GM21529 (cell line): ENCODE results near the gene ZNF439.
"Not testable (repeated sequence)": the region's sequence is repeated elsewhere in the genome, so short reads cannot be mapped to it uniquely, and the experiment has no call there.

ENCODE experiments used
- ATAC-seq: cut with Tn5 transposase; IDR thresholded peaks from one replicate; pipeline ENCODE4 v1.9.1; 2021; ENCODE audit not compliant: unreplicated experiment

ZNF439 gene

DNA sequence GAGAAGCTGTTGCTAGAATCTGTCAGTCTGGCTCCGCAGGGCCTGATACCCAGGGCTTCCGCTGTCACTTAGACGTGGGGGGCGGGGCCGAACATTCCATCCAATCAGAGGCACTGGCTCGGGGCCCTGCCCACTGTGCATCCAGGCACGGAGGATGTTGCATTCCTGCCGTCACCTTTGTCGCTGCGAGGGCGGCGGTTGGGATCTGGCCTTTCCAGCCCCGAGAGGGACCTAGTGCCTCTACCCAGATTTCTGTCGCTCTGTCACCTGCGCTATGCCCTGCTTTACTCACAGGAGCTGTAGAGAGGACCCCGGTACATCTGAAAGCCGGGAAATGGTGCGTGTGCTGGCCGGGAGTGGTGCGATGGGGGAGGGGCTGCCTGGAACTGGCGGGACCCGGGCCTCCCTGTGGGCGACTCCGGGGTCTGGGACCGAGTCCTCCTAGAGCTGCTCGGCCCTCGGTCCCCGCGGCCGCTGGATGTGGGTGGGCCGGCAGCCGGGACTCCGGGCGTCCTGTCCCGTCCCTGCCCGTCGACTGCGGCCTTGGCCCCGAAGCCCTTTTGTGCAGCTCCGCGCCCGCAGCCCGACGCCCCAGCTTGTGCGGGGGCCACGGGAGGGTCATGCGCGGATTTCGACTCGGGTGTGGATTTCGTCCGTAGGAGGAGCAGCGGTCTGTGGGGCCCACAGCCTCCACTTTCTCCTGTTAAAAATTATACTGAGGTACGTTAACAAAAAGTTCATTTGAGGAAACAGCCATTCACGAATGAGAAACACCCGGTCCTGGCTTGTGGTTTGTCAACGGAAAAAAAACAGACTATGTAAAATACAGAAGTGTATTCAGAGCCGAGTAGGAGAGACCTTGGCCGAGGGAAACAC is at the start of gene ZNF439:
Gene ZNF439 (plus strand): TSS at position 133 of the 876 bp plus-strand sequence. CDS start 142 bp downstream, at position 275.
- peak; percentile 73 for ATAC-seq

DNA sequence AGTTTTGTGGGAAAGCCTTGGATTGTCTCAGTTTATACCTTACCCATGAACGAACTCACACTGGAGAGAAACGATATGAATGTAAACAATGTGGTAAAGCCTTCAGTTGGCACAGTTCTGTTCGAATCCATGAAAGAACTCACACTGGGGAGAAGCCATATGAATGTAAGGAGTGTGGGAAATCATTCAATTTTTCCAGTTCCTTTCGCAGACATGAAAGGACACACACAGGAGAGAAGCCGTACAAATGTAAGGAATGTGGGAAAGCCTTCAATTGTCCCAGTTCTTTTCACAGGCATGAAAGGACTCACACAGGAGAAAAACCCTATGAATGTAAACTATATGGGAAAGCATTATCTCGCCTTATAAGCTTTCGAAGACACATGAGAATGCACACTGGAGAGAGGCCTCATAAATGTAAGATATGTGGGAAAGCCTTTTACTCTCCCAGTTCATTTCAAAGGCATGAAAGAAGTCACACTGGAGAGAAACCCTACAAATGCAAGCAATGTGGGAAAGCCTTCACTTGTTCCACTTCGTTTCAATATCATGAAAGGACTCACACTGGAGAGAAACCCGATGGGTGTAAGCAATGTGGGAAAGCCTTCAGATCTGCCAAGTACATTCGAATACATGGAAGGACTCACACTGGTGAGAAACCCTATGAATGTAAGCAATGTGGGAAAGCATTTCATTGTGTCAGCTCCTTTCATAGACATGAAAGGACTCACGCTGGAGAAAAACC is 42.0 kb upstream of the ZNF439 start:
- no peak for ATAC-seq

DNA sequence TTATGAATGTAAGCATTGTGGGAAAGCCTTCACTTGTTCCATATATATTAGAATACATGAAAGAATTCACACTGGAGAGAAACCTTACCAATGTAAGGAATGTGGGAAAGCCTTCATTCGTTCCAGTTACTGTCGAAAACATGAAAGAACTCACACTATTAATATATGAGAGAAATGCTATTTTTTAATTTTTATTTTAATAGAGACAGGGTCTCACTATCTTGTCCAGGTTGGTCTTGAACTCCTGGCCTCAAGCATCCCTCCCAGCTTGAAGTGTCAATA is 41.5 kb upstream of the ZNF439 start:
- no peak for ATAC-seq

DNA sequence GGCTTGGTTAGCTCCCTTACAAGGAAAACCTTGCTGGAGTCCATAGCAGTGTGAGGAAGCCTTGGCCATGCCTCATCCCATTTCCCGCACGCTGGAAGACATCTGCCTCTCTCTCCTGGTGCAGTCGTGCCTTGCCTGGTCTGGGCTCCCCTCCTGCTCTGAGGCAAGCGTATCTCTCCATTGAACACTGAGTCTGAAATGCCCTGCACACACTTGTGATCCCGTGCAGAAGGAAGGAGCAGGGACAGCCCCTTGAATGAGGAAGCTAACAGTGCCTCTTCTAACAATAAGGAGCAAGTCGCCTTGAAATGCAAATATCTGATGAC is 34.9 kb upstream of the ZNF439 start:
- ATAC-seq = peak; percentile 38

DNA sequence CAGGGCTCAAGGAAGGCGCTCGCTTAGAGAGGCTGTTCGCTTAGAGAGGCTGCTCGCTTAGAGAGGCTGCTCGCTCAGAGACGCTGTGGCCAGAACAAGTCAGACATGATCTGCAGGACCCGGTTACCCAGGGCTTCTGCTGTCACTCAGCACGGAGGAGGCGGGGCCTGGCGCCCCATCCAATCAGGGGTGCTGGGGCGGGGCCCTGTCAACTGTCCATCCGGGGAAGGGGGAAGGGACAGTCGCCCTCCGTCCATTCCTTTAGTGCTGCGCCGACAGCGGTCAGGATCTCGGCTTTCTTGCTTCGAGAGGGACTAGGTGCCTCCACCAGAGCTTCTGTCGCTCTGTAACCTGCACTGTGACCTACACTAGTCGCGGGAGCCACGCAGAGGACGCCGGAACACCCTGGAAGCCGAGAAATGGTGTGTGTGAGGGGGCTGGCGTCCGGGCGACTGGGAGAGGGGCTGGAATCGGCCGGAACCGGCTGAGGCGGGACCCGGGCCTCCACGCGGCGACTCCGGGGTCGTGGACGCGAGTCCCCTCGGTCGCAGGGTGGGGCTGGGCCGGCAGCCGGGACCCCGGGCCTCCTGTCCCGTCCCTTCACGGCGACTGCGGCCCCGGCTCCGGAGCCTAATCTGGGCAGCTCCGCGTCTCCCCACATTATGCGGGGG is 34.4 kb upstream of the ZNF439 start, which contains the start of gene ZNF440:
Gene ZNF440 (plus strand): TSS at position 245 of the 671 bp plus-strand sequence. CDS start 175 bp downstream, at position 420.
- ATAC-seq = peak; percentile 99

DNA sequence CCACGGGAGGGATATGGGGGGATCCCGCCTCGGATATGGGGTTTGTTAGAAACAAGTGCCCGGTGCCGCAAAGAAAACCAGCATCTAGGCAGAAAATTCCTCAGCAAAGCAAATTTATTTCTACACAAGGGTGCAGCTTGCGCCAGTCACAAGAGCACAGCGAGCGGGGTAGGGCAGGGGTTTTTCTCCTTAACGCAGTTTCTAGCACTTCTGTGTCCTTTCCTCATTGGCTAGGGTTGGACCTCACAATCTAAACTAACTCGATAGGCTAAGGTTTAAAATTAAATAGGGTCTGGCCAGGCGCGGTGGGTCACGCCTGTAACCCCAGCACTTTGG is 33.9 kb upstream of the ZNF439 start:
- ATAC-seq = no peak

DNA sequence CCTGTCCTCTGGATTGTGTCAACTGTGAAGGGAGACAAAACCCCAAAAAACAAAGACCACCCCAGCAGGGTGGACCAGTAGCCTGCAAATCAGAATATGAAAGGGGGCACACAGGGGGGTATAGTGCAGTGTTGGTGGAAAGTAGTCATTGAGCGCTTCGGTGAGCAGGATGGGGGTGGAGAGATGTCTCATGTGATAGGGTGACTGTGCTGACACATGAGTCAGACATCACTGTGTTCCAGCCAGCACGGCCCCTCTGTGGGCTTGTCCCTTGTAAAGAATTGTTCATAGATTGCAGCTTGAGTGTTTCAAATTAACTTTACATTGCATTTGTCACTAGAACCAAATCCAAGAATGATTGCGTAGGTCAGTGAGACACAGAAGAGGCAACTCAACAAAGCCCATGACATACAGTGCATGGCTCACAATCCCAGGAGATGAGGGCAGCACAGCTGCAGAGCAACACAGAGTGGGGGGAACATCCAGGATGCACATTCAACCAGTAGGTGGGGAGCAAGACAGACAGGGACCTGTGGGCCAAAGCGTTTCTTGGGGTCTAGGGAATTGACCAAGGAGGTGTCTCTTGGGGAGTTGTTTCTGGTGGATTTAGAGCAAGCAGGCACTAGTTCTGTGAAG is 26.9 kb upstream of the ZNF439 start:
- no peak for ATAC-seq

DNA sequence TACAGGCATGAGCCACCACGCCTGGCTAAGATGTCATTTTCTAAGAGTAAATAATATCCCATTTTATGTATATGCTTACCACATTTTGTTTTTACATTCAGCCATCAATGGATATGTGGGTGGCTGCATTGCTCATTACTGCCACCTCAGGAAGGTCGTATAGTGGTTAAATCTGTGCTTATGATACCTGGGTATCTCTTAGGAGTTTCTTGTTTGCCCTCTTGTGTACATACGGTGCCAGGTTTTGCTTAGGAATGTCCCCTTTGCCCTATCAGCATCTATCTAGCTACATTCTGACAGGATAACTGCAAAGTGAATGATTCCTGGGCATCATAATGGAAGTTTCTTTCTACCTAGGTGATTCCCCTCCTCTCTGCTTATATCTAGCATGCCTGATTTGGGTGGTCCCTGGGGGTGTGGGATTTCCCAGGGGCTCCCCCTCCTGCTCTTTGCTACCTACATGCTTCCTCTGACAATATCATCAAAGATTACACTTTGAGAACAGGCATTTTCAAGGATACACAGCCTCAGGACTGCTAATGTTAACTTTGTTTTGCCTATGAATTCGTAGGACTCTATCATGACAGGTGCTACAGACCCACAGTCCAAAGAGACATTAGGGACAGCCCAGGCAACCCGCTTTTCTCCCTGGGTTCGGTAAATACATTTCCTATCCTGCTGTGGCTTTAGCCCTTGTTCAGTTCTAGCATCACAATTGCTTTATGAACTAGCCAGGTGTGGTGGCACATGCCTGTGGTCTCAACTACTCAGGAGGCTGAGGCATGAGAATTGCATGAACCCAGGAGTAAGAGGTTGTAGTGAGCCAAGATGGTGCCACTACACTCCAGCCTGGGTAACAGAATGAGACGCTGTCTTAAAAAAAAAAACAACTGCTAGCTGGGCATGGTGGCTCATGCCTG is 19.3 kb upstream of the ZNF439 start:
- ATAC-seq = not testable (repeated sequence)

DNA sequence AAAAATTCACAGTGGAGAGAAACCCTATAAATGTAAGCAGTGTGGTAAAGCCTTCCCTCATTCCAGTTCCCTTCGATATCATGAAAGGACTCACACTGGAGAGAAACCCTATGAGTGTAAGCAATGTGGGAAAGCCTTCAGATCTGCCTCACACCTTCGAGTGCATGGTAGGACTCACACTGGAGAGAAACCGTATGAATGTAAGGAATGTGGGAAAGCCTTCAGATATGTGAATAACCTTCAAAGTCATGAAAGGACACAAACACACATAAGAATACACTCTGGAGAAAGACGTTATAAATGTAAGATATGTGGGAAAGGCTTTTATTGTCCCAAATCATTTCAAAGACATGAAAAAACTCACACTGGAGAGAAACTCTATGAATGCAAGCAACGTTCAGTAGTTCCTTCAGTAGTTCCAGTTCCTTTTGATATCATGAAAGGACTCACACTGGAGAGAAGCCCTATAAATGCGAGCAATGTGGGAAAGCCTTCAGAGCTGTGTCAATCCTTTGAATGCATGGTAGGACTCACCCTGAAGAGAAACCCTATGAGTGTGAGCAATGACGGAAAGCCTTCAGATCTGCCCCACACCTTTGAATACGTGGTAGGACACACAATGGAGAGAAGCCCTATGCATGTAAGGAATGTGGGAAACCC is 16.1 kb upstream of the ZNF439 start:
- ATAC-seq = no peak

DNA sequence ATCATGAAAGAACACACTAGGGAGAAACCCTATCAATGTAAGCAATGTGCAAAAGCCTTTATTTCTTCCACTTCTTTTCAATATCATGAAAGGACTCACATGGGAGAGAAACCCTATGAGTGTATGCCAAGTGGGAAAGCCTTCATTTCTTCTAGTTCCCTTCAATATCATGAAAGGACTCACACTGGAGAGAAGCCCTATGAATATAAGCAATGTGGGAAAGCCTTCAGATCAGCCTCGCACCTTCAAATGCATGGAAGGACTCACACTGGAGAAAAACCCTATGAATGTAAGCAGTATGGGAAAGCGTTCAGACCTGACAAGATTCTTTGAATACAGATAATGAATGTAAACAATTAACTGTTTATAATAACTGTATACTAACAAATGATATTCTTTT is 15.0 kb upstream of the ZNF439 start:
- ATAC-seq = no peak

DNA sequence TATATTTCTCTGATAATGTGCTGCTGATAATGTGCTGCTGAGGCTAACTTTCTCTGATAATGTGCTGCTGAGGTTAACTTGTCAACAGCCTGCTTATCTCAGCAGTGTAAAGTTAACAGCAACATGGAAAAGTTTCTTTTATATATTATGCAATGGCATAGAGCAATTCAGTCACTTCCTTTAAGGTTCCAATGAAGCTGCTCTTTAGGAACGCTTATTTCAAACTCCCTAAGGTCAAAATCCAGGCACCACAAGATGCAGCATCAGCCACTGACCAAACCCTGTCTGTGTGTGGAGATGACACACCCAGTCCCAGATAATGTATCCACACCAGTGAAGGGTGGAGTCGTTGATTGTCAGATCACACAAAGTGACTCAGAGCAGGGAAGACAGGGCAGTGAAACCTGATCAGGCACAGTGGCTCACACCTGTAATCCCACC is 12.9 kb upstream of the ZNF439 start:
- not testable (repeated sequence) for ATAC-seq

DNA sequence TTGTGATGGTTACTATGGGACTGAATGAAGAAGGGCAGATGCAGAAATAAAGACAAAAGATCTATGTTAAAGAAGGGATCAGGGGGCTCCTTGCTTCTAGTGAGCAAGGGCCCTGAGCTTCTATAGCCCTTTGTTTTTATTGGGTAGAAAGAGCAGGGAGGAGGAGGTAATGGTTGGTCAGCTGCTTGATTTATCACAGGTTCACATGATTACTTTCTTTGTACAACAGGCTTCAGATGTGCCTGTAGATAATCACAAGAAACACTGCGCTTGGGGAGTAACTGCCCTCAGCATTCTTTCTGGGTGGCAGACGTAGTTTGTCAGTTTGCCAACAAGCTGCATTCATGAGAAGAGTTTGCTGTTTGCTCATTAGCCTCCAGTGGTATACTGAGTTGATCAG is 4.8 kb upstream of the ZNF439 start:
- ATAC-seq = no peak

DNA sequence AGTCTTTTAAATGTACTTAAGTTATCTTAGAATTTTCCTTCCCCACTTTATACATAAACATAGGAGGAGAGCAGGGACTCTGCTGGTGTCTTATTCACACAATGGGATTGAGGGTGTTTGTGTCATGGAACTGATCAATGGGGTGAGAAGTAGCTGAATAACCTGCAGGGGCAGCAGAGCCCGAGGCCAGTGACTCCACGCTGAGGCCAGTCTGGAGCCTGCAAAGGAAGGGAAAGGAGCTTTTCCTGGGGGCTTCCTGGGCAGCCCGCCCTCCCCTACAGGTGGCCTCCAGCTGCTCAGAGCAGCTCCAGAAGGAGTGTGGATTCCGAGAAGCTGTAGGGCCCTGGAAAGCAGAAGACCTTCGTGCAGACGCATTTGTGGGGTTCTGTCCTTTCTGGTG is 911 bp upstream of the ZNF439 start:
- ATAC-seq = not testable (repeated sequence)

DNA sequence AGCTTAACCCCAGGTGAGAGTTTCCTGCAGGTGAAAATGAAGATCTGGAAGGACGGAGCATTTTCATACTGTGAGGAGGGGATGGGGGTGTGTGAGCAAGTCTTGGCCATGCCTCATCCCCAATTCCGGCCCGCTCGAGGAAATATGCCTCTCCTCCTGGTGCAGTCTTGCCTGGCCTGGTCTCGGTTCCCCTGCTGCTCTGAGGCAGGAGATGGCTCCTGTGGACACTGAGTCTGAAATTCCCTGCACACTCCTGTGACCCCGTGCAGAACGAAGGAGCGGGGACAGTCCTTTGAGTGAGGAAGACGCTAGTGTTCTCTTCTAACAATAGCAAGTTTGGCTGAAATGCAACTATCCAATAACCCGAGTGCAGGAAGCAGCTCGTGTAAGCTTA is 329 bp upstream of the ZNF439 start:
- ATAC-seq = no peak

DNA sequence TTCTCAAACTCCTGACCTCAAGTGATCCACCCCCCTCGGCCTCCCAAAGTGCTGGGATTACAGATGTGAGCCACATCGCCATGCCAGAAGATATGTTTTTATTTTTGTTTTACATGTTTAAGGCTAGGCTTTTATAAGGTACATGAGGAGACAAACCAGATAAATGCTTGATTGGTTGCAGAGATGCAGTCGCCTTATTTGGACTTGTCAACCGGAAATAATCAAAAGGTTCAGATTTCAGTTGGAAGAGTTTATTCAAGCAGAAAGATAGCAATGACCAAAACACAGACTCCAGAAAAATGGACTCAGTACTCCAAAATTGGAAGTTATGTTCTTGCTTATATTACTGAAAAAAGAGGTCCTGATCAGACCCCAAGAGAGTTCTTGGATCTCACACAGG is 1.8 kb downstream of the ZNF439 start:
- ATAC-seq = not testable (repeated sequence)

DNA sequence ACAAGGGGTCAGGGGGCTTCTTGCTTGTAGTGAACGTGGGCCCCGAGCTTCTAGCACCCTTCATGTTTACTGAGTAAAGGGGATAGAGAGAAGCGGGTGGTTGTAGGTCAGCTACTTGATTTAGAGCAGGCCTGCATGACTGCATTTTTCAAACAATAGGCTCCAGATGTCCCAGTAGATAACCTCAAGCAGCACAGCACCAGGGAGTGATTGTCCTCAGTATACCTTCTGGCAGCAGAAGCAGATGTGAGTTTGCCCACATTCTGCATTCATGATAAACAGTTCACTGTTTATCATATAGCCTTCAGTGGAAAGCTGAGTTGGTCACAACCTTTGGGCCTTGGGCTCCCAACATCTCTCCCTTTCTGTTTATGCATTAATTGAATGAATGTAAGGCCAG is 4.8 kb downstream of the ZNF439 start:
- ATAC-seq = no peak

DNA sequence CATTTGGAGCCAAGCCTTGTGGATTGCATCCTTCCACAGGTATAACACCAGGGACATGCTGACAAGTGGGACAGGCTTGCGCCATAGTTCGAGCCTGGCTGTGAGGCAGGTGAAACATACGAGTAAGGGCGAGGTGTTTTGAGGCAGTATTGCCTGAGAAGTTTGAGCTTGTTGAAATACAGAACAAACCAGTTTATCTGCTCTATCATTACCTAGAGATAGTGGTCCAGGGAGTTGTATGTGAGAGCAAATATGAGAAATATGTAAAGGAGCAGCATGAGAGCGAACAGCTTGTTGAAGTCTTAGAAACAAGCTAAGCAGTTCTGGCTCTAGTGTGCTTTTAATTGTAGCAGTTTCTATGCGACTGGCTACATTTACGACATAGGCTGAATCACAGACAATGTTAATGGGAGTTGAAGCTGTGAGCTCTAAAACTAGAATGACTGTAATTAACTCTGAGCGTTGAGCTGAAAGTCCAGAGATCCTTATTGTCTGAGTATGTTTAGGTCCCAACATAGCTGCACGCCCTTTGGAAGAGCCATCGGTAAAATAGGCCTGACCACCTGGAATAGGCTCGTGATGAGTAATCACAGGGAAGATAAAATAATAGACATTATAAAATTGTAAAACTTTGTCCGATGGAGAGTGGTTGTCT is 8.2 kb downstream of the ZNF439 start:
- no peak for ATAC-seq

DNA sequence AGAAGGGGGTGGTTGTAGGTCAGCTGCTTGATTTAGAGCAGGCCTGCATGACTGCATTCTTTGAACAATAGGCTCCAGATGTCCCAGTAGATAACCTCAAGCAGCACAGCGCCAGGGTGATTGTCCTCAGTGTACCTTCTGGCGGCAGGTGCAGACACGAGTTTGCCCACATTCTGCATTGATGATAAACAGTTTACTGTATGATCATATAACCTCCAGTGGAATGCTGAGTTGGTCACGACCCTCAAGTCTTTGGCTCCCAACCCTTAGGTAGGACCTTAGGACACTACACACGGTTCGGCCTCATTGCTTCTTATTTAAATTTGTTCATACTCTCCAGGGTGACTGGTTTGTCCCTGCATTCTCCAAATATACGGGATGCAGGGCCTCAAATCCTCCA is 12.2 kb downstream of the ZNF439 start:
- ATAC-seq = no peak

DNA sequence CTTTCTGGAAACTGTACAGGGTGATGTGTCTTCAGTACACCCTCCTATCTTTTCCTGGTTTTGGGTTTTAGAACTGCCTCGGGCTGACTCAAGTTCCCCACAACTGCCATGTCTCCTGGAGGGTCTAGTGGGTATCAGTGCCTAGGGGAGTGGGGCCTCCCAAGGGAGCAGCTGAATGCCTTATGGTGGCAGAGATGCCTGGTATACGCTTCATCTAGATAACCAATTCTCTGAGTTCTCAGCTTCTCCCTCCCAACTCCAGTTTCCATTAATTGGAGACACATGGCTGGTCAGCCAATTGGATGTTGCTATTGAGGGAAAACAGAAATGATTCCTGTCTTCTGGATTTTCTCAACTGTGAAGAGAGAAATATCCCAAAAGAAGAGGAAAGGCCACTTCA is 12.8 kb downstream of the ZNF439 start:
- no peak for ATAC-seq
